Naive thymus-derived CD8-positive, alpha-beta T cell (primary cell): ENCODE data around the gene CYP3A5. TPM values are rescaled to one million over a fixed set of nuclear protein-coding genes. Genes with fewer than 3 reads are reported as not detected.
A peak's percentile ranks its signal among the peaks of the same experiment; 100 is the strongest.
"Not testable (repeated sequence)": the region's sequence is repeated elsewhere in the genome, so short reads cannot be mapped to it uniquely, and the experiment has no call there.

Experiments
- ATAC-seq, 2 donors: fragments of 150-1000 bp; cut with Tn5 transposase in 1 of 2; sonication (Bioruptor Pico), chemical (Tn5 transposase) in 1 of 2; 1 replicate in 1 of 2; 2 replicates in 1 of 2; pipeline ENCODE4 v1.10.0; 2021; ENCODE audit warnings: mild to moderate bottlenecking in 2 of 2, moderate library complexity in 2 of 2
- POLR2A ChIA-PET: fragments of 350-600 bp; sonication (Branson Sonifier 250); formaldehyde crosslinking; loops from one replicate; lab custom pipeline; 2021; ENCODE audit warnings: antibody characterized with exemption; lab: Charles Lee
- DNase-seq, 10 donors: peaks; one replicate each; pipeline versions ENCODE4 v3.0.0 to v3.0.0-alpha.2; 2020 to 2022
- H3K27ac Mint-ChIP-seq, 10 donors: one replicate each; pipeline ENCODE4 v1.8.0; 2020 to 2022; ENCODE audit warnings: mild to moderate bottlenecking in 10 of 10, mixed read lengths in 10 of 10, moderate library complexity in 4 of 10, inconsistent platforms in 1 of 10
- H3K27me3 Mint-ChIP-seq, 5 donors: one replicate each; pipeline ENCODE4 v1.8.0; 2021 to 2022; ENCODE audit warnings: mixed read lengths in 5 of 5
- H3K36me3 Mint-ChIP-seq, 3 donors: one replicate each; pipeline ENCODE4 v1.8.0; 2020 to 2022; ENCODE audit warnings: mixed read lengths in 3 of 3, mild to moderate bottlenecking in 2 of 3, inconsistent platforms in 1 of 3
- H3K4me1 Mint-ChIP-seq, 4 donors: one replicate each; pipeline ENCODE4 v1.8.0; 2021 to 2022; ENCODE audit warnings: mixed read lengths in 4 of 4
- H3K4me3 Mint-ChIP-seq, 10 donors: one replicate each; pipeline ENCODE4 v1.8.0; 2020 to 2022; ENCODE audit warnings: mild to moderate bottlenecking in 10 of 10, mixed read lengths in 10 of 10, moderate library complexity in 6 of 10, inconsistent platforms in 1 of 10
- H3K9me3 Mint-ChIP-seq, 9 donors: one replicate each; pipeline ENCODE4 v1.8.0; 2020 to 2022; ENCODE audit warnings: mixed read lengths in 9 of 9, mild to moderate bottlenecking in 3 of 9, inconsistent platforms in 1 of 9, moderate library complexity in 1 of 9
- polyA plus RNA-seq, 3 donors: library from polyadenylated mRNA; unstranded; fragments of 300-500 nt; fragmentation: Illumina TruSeq; gene quantifications; one replicate each; pipeline ENCODE4 v1.2.3, GENCODE V29; 2021
- total RNA-seq, 8 experiments: library from RNA in 2 of 8; stranded (reverse) in 2 of 8; gene quantifications; one replicate each; pipeline ENCODE4 v1.2.3 and lab custom pipeline; 2021 to 2026

Gene CYP3A5
- total and polyA plus RNA-seq, 5 experiments from 2014 or later, result 0.14 to 0.41 (median 0.18) TPM; not detected in 1

DNA sequence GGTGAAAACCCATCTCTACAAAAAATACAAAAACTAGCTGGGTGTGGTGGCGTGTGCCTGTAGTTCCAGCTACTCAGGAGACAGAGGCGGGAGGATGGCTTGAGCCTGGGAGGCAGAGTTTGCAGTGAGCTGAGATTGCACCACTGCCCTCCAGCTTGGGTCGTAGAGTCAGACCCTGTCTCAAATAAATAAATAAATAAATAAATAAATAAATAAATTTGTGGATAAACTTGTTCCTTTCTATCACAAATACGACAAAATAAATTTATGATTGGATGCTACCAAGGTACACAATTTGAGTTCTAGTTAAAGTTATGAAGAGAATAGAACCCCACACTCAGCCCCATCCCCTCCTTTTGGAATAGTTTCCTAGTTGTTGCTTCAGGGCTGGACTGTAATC, 26.5 kb downstream of the CYP3A5 start:
- POLR2A ChIA-PET, ATAC-seq, H3K9me3 Mint-ChIP-seq, DNase-seq, H3K27me3 Mint-ChIP-seq, H3K4me3 Mint-ChIP-seq, H3K27ac Mint-ChIP-seq: not testable (repeated sequence)
- peaks cover 5 to 18% (median 11%) of the 10 kb centered on the region in 4 donors for H3K4me1 Mint-ChIP-seq
- peaks cover 8 to 28% (median 21%) of the 10 kb centered on the region in 3 donors for H3K36me3 Mint-ChIP-seq

DNA sequence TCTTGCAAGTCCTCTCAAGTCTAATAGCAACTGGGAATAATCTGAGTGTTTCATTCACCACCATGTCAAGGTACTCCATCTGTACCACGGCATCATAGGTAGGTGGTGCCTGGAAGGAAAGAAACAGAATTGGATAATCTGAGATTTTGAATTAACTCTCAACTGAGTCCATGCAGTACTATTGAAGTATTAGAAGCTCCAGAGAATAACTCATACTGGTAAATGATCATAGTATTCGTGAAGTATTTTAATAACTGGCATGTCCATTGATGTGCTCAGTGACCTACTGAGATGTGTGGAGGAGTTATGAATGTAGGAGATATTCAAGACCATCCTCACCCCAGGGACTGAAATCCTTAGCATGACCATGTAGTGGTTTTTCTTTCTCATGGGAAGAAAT, 27.1 kb downstream of the CYP3A5 start:
- H3K4me3 Mint-ChIP-seq, result no peak overlapping the region
- H3K27me3 Mint-ChIP-seq, result no peaks in the 10 kb centered on the region
- ATAC-seq, result no peak
- H3K4me1 Mint-ChIP-seq, result peaks cover 5 to 16% (median 11%) of the 10 kb centered on the region in 4 donors
- POLR2A ChIA-PET, result no interaction called here
- H3K9me3 Mint-ChIP-seq, result peaks cover 0 to 9% (median 0%) of the 10 kb centered on the region in 9 donors
- DNase-seq, result no peak
- H3K36me3 Mint-ChIP-seq, result peaks cover 11 to 30% (median 25%) of the 10 kb centered on the region in 3 donors
- no peak overlapping the region for H3K27ac Mint-ChIP-seq

DNA sequence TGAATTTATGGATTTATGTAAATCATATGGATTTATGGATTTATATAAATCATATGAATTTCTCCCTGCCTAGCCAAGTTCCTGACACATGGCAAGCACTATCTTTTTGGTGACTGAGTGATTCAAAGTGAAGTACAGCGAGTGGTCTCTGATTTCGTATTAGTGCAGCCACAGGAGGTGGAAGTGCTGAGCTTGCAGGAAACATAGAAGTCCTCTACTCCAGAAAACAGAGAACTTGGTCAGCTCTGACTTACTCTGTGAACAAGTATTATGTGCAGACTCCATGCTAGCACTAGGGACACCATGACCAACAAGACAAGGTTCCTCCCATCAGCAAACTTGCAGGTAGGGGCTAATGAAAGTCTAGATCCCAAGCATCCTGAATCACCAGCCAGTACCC, 28.5 kb downstream of the CYP3A5 start:
- Mint-ChIP-seq H3K36me3 (peaks cover 14 to 31% (median 29%) of the 10 kb centered on the region in 3 donors), H3K27me3 (no peaks in the 10 kb centered on the region), H3K9me3 (peaks cover 0 to 5% (median 0%) of the 10 kb centered on the region in 9 donors), H3K4me1 (peaks cover 2 to 14% (median 5%) of the 10 kb centered on the region in 4 donors), H3K27ac (no peak overlapping the region), H3K4me3 (no peak overlapping the region)
- DNase-seq (no peak), ATAC-seq (no peak)
- POLR2A ChIA-PET, result no interaction called here

DNA sequence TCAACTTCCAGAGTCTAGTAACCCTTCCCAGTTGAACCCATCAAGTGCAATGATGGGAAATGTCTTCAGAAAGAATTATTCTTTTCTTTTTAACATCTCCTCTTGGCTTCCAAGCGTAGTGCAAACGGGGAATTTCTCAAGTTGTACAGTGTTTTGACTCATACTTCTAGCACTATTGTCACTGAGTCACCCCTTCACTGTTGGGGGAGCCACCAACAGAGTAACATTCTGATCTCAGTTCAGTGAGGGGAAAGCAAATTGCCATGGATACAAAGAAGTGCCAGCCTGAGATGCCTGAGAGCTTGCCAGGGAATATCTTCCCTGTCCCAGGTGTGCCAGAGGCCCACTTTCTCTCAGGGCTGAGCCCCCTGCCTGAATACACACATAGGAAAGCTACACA, 31.0 kb downstream of the CYP3A5 start:
- no peaks in the 10 kb centered on the region for H3K9me3 Mint-ChIP-seq
- H3K27me3 Mint-ChIP-seq, result no peaks in the 10 kb centered on the region
- H3K27ac Mint-ChIP-seq, result no peak overlapping the region
- no peak overlapping the region for H3K4me3 Mint-ChIP-seq
- peaks cover 0 to 8% (median 1%) of the 10 kb centered on the region in 4 donors for H3K4me1 Mint-ChIP-seq
- POLR2A ChIA-PET, result no interaction called here
- ATAC-seq (no peak), DNase-seq (no peak)
- peaks cover 21 to 50% (median 33%) of the 10 kb centered on the region in 3 donors for H3K36me3 Mint-ChIP-seq

DNA sequence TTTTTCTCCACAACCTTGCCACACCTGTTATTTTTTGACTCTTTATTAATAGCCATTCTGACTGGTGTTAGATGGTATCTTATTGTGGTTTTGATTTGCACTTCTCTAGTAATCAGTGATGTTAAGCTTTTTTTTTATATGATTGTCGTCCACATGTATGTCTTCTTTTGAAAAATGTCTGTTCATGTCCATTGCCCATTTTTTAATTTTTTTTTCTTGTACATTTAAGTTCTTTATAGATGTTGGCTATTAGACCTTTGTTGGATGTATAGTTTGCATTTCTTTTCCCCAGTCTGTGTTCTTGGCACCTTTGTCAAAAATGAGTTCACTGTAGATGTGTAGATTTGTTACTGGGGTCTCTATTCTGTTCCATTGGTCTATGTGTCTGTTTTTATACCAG, 34.2 kb downstream of the CYP3A5 start:
- Mint-ChIP-seq H3K27ac (no peak overlapping the region), H3K4me3 (no peak overlapping the region), H3K4me1 (peaks cover 0 to 10% (median 3%) of the 10 kb centered on the region in 4 donors), H3K9me3 (no peaks in the 10 kb centered on the region), H3K36me3 (peaks cover 21 to 54% (median 32%) of the 10 kb centered on the region in 3 donors), H3K27me3 (no peaks in the 10 kb centered on the region)
- POLR2A ChIA-PET, result interaction anchor here (0.7 kb wide), 1 partner anchor 909 kb away, joined by 3 read pairs; no protein-coding TSS in a partner anchor
- no peak for DNase-seq
- ATAC-seq, result no peak

DNA sequence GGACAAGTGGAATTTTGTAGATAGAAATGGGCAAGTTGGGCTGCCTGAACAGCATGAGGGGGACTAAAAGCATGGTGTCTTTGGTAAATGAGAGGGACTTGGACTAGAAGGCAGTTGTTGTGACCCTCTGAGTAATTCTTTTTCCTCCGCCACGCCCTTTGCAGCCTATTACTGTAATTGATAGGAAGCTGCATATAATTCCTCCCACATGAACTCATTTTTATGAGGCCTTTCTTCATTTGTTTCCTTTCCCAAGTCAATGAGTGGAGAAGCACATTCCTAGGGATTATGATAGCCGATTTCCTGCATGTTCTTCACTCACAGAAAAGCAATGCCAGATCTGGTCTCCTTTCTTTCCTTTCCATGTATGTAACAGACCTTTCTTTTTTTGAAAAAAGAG, 35.4 kb downstream of the CYP3A5 start:
- no peak overlapping the region for H3K4me3 Mint-ChIP-seq
- DNase-seq (no peak), ATAC-seq (no peak)
- H3K9me3 Mint-ChIP-seq, result no peaks in the 10 kb centered on the region
- H3K4me1 Mint-ChIP-seq, result peaks cover 0 to 9% (median 4%) of the 10 kb centered on the region in 4 donors
- H3K36me3 Mint-ChIP-seq, result peaks cover 21 to 51% (median 28%) of the 10 kb centered on the region in 3 donors
- no peaks in the 10 kb centered on the region for H3K27me3 Mint-ChIP-seq
- POLR2A ChIA-PET, result no interaction called here
- H3K27ac Mint-ChIP-seq, result peak overlapping the region in 1 of 10 donors; percentile 6

DNA sequence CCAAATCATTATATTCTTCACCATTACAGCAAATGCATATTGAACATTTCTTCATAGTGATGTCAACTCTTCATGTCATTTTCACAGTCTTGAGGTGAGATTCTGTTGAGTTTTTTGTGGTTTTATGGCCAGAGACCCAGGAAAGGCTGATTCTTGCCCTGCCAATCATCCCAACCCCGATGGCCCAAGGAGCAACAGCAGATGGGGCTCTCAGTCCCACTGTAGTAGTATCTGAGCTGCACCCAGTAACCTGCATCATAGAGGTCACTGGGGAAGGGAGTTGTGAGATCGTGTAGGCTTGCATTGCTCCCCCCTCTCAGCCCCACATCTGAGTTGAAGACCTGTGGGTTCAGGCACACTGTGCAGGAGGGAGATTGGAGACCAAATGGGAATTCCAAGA, 36.3 kb downstream of the CYP3A5 start:
- POLR2A ChIA-PET, result no interaction called here
- Mint-ChIP-seq H3K9me3 (no peaks in the 10 kb centered on the region), H3K4me3 (no peak overlapping the region), H3K36me3 (peaks cover 21 to 55% (median 23%) of the 10 kb centered on the region in 3 donors), H3K4me1 (peaks cover 0 to 9% (median 4%) of the 10 kb centered on the region in 4 donors), H3K27me3 (no peaks in the 10 kb centered on the region), H3K27ac (no peak overlapping the region)
- ATAC-seq (no peak), DNase-seq (no peak)

DNA sequence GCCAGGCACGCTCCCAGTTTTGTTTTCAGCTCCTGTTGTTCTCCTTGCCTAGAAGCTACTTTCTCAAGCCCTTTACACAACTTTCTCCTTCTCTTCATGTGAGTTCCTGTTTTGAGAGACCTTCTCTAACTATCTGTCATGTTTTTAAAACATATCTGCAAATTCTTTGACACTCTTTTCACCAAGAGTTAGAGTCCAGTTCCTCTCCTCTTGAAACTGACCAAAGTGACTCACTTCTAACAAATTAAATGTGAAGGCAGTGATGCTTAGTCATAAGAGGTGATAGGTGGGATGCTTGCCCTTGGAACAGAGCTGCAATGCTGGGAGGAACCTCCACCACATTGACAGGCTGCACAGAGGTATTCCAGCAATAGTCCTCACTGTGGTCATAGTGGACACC, 37.8 kb downstream of the CYP3A5 start:
- Mint-ChIP-seq H3K4me1 (peaks cover 6 to 8% (median 6%) of the 10 kb centered on the region in 4 donors), H3K4me3 (no peak overlapping the region), H3K9me3 (no peaks in the 10 kb centered on the region), H3K27ac (peak overlapping the region in 3 of 10 donors; percentile 36 to 45 (median 37)), H3K36me3 (peaks cover 12 to 45% (median 15%) of the 10 kb centered on the region in 3 donors), H3K27me3 (no peaks in the 10 kb centered on the region)
- POLR2A ChIA-PET, result no interaction called here
- DNase-seq (no peak), ATAC-seq (no peak)

DNA sequence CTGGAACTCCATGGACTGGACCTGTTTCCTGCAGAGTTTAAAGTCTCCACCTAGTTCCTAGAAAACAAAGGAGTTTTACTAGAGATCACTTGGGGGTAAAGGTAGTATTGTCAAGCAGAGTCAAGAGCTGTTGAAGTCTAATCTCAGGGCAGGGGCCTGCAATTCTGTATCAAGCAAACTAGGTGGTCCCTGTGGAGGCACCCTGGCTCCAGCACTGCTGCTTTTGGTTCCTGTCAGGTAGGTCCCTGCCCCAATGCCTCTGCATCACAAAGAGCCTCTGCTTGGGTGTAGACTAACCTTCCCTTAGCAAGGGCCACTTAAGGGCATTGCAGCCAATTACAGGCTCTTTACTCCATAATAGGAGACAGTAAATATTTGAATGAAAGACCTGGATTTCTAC, 40.5 kb downstream of the CYP3A5 start:
- Mint-ChIP-seq H3K9me3 (no peaks in the 10 kb centered on the region), H3K27ac (no peak overlapping the region), H3K4me3 (no peak overlapping the region), H3K27me3 (no peaks in the 10 kb centered on the region), H3K36me3 (peaks cover 0 to 30% (median 4%) of the 10 kb centered on the region in 3 donors), H3K4me1 (peaks cover 3 to 8% (median 6%) of the 10 kb centered on the region in 4 donors)
- POLR2A ChIA-PET, result no interaction called here
- DNase-seq, result no peak
- ATAC-seq, result no peak

DNA sequence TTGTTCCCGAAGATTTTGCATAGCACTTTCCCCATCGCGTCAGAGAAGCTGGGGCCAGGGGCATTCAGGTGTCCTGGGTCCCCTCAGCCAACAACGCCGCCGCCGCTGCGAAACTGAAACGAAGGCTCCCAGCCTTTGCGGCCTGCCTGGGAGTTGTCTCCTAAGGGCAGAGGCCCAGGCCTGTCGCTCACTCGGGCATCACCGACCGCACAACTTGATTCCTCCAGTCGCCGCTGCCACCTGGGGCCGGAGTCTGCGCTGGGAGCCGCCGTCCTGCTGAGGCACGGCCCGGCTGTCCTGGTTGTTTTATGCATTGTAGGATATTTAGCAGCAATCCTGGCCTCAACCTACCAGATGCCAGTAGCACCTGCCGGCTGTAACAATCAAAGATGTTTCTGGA, 41.1 kb downstream of the CYP3A5 start:
- peaks cover 3 to 8% (median 6%) of the 10 kb centered on the region in 4 donors for H3K4me1 Mint-ChIP-seq
- ATAC-seq (no peak), DNase-seq (no peak)
- no peaks in the 10 kb centered on the region for H3K9me3 Mint-ChIP-seq
- H3K27ac Mint-ChIP-seq, result peak overlapping the region in 1 of 10 donors; percentile 11
- no peaks in the 10 kb centered on the region for H3K27me3 Mint-ChIP-seq
- peaks cover 0 to 26% (median 0%) of the 10 kb centered on the region in 3 donors for H3K36me3 Mint-ChIP-seq
- POLR2A ChIA-PET, result no interaction called here
- H3K4me3 Mint-ChIP-seq, result no peak overlapping the region

DNA sequence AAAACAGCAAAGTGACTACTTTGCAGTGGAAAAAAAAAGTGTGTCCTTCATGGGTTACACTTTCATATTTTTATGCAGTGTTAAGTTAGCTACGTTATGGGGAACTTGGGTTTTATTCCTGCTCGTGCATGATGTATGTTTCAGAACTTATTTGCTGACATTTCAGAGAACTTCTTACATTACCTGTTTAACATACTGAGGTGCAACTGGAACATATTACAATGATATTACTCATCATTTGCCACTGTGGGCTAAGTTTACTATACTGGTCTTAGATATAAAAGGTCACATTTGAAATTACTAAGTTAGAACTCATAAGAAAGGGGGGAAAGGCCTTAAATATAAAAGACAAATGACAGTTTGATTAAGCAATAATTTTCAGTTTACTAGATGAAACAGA, 42.4 kb downstream of the CYP3A5 start:
- H3K4me3 Mint-ChIP-seq, H3K4me1 Mint-ChIP-seq, H3K27me3 Mint-ChIP-seq, DNase-seq, H3K9me3 Mint-ChIP-seq, ATAC-seq, POLR2A ChIA-PET: not testable (repeated sequence)
- Mint-ChIP-seq H3K36me3 (peaks cover 0 to 27% (median 0%) of the 10 kb centered on the region in 3 donors), H3K27ac (peak overlapping the region in 7 of 10 donors; percentile 16 to 51 (median 43))

DNA sequence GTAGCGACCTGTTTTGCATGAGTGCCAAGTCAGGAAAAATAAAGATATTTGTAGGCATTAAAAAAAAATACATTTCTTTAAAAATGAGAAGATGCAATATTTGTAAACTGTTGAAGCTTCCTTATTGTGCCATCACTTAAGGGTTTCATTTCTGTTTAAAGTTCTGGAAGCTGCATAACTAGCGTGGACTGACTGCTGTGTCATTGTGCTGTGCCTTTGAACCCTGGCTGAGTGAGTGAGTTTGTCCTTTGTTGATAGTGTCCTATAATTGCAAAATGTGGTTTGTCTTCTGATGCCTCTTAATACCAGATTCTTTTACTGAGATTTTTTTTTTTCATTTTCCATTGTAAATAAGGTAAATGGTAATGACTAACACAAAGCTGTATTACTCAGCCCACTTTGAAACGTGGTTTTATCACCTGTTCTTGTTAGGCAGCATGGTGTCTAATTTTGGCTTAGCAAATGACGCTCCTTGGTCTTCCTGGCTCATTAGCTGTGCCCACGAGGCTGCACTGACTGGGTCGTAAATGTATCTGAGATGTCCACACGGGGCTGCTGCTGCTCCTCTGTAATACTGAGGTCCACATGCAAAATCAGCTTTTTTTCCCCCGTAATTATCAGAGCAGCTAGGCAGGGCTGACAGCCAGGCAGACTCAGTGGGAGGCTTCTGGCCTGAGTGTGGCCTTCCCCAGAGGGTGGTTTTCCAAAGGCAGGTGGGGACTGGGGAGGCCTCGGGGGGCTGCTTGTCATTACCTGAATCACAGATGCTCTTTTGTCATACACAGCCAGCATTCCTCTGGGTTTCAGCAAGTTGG, 48.3 kb downstream of the CYP3A5 start:
- Mint-ChIP-seq H3K36me3 (peaks cover 5 to 72% (median 15%) of the 10 kb centered on the region in 3 donors), H3K9me3 (no peaks in the 10 kb centered on the region), H3K4me1 (peaks cover 9 to 24% (median 17%) of the 10 kb centered on the region in 4 donors), H3K27me3 (no peaks in the 10 kb centered on the region), H3K27ac (peak overlapping the region; percentile 5 to 86 (median 75)), H3K4me3 (peak overlapping the region in 1 of 10 donors; percentile 8)
- ATAC-seq, result peak; percentile 28 to 63
- POLR2A ChIA-PET, result interaction anchor here (1.2 kb wide), 1 partner anchor 14 kb away, joined by 4 read pairs; the partner anchor contains the start of gene ZSCAN25
- no peak for DNase-seq

DNA sequence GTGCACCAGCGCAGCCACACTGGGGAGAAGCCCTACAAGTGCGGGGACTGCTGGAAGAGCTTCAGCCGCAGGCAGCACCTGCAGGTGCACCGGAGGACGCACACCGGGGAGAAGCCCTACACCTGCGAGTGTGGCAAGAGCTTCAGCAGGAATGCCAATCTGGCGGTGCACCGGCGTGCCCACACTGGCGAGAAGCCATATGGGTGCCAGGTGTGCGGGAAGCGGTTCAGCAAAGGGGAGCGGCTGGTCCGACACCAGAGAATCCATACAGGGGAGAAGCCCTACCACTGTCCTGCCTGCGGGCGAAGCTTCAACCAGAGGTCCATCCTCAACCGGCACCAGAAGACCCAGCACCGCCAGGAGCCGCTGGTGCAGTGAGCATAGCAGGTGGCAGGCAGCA, 50.2 kb downstream of the CYP3A5 start:
- POLR2A ChIA-PET, result interaction anchor here (1.6 kb wide), 1 partner anchor 290 kb away, joined by 4 read pairs; the partner anchor contains the start of gene TRIM4
- DNase-seq (no peak), ATAC-seq (no peak)
- Mint-ChIP-seq H3K4me1 (peaks cover 19 to 41% (median 35%) of the 10 kb centered on the region in 4 donors), H3K27ac (peak overlapping the region in 1 of 10 donors; percentile 45), H3K9me3 (no peaks in the 10 kb centered on the region), H3K36me3 (peaks cover 5 to 79% (median 29%) of the 10 kb centered on the region in 3 donors), H3K4me3 (no peak overlapping the region), H3K27me3 (no peaks in the 10 kb centered on the region)
